RCC 7860 (cell line): ENCODE results near the gene IREB2.

Source experiments
- DNase-seq: peaks from one replicate; pipeline ENCODE4 v3.0.0-alpha.2; 2015; ENCODE audit warnings: low spot score
- FAIRE-seq: peaks from 2 replicates; lab custom pipeline; 2012; peaks lifted over from hg19 to GRCh38; lab: Jason Lieb, UNC

The IREB2 gene

GRCh38 chr15:78540141-78540870 lies 102.3 kb downstream of the IREB2 start, which contains the start of gene PSMA4:
Gene PSMA4 (plus strand): TSS chr15:78540444. CDS start chr15:78541928, 1,484 bp downstream.
- DNase-seq (peak; percentile 70), FAIRE-seq (no peak)

GRCh38 chr15:78540871-78541743 lies 103.1 kb downstream of the IREB2 start:
- DNase-seq (no peak), FAIRE-seq (no peak)

GRCh38 chr15:78541744-78542034 lies 103.7 kb downstream of the IREB2 start:
- FAIRE-seq (no peak), DNase-seq (no peak)

GRCh38 chr15:78542647-78543046 lies 104.6 kb downstream of the IREB2 start:
- DNase-seq (no peak), FAIRE-seq (no peak)

- FAIRE-seq (no peak), DNase-seq (no peak)
These were observed 112.2 kb downstream of the IREB2 start for GRCh38 chr15:78550194-78550593.

- no peak for FAIRE-seq
- DNase-seq, result no peak
These were observed 112.8 kb downstream of the IREB2 start for GRCh38 chr15:78550815-78551214.
